Ovary (tissue), 3 donors: ENCODE data around the gene LBX1.

Source experiments
- POLR2A ChIP-seq: fragments of 450-650 bp; IDR thresholded peaks from one replicate; pipeline ENCODE4 v1.6.1; 2017; ENCODE audit warnings: antibody characterized with exemption, mild to moderate bottlenecking, moderate library complexity
- TF ChIP-seq, protein P1 (sequence below), 3 donors: fragments of 450-650 bp in 2 of 3; fragments of 200-600 bp in 1 of 3; IDR thresholded peaks; one replicate each; pipeline versions ENCODE4 v1.5.1 to v1.8.0; 2016 to 2022; ENCODE audit warnings: antibody characterized with exemption in 3 of 3, mild to moderate bottlenecking in 1 of 3
- donor health status: DM: no; HTN: no; CAD: no.

DNA sequence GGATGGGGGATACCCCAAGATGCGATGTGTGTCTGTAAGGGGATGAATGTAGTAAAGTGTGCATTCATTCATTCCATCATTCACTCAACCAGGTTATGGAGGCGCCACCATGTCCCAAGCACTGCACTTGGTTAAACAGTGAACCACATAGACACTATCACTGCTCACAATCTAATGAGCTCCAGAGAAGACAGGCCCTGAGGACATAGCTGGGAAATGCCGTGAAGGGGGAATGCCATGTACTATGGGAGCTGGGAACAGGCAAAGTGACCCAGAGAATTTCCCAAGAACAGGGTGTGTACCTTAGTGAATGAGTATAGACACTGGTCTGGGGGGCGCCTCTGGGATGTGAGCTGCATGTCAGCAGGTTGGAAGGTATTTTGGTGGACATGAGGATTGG is 44.5 kb upstream of the LBX1 start:
- TF ChIP-seq POLR2A, result no peak
- TF ChIP-seq, protein P1, sequence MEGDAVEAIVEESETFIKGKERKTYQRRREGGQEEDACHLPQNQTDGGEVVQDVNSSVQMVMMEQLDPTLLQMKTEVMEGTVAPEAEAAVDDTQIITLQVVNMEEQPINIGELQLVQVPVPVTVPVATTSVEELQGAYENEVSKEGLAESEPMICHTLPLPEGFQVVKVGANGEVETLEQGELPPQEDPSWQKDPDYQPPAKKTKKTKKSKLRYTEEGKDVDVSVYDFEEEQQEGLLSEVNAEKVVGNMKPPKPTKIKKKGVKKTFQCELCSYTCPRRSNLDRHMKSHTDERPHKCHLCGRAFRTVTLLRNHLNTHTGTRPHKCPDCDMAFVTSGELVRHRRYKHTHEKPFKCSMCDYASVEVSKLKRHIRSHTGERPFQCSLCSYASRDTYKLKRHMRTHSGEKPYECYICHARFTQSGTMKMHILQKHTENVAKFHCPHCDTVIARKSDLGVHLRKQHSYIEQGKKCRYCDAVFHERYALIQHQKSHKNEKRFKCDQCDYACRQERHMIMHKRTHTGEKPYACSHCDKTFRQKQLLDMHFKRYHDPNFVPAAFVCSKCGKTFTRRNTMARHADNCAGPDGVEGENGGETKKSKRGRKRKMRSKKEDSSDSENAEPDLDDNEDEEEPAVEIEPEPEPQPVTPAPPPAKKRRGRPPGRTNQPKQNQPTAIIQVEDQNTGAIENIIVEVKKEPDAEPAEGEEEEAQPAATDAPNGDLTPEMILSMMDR (IDR thresholded peaks at IDR 0.05), result no peak
